IPS-11a (cell line): ENCODE data around the gene MAP3K2.
"Not testable (repeated sequence)": the region's sequence is repeated elsewhere in the genome, so short reads cannot be mapped to it uniquely, and the experiment has no call there.

Experiments
- H3K4me3 ChIP-seq: one replicate; pipeline ENCODE4 v1.5.1; 2013; ENCODE audit warnings: low read depth, low read length, control low read depth

Gene MAP3K2

DNA sequence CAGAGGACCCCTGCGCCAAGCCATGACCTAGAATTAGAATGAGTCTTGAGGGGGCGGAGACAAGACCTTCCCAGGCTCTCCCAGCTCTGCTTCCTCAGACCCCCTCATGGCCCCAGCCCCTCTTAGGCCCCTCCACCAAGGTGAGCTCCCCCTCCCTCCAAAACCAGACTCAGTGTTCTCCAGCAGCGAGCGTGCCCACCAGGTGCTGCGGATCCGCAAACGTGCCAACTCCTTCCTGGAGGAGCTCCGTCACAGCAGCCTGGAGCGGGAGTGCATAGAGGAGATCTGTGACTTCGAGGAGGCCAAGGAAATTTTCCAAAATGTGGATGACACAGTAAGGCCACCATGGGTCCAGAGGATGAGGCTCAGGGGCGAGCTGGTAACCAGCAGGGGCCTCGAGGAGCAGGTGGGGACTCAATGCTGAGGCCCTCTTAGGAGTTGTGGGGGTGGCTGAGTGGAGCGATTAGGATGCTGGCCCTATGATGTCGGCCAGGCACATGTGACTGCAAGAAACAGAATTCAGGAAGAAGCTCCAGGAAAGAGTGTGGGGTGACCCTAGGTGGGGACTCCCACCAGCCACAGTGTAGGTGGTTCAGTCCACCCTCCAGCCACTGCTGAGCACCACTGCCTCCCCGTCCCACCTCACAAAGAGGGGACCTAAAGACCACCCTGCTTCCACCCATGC lies 33.5 kb upstream of the MAP3K2 start:
- no peak overlapping the region for H3K4me3 ChIP-seq

DNA sequence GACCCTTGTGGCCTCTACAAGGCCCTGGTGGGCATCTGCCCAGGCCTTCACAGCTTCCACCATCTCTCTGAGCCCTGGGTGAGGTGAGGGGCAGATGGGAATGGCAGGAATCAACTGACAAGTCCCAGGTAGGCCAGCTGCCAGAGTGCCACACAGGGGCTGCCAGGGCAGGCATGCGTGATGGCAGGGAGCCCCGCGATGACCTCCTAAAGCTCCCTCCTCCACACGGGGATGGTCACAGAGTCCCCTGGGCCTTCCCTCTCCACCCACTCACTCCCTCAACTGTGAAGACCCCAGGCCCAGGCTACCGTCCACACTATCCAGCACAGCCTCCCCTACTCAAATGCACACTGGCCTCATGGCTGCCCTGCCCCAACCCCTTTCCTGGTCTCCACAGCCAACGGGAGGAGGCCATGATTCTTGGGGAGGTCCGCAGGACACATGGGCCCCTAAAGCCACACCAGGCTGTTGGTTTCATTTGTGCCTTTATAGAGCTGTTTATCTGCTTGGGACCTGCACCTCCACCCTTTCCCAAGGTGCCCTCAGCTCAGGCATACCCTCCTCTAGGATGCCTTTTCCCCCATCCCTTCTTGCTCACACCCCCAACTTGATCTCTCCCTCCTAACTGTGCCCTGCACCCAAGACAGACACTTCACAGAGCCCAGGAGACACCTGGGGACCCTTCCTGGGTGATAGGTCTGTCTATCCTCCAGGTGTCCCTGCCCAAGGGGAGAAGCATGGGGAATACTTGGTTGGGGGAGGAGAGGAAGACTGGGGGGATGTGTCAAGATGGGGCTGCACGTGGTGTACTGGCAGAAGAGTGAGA lies 32.5 kb upstream of the MAP3K2 start:
- H3K4me3 ChIP-seq: no peak overlapping the region

DNA sequence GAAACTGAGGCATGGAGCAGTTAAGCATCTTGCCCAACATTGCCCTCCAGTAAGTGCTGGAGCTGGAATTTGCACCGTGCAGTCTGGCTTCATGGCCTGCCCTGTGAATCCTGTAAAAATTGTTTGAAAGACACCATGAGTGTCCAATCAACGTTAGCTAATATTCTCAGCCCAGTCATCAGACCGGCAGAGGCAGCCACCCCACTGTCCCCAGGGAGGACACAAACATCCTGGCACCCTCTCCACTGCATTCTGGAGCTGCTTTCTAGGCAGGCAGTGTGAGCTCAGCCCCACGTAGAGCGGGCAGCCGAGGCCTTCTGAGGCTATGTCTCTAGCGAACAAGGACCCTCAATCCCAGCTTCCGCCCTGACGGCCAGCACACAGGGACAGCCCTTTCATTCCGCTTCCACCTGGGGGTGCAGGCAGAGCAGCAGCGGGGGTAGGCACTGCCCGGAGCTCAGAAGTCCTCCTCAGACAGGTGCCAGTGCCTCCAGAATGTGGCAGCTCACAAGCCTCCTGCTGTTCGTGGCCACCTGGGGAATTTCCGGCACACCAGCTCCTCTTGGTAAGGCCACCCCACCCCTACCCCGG lies 31.8 kb upstream of the MAP3K2 start:
- no peak overlapping the region for H3K4me3 ChIP-seq

GRCh38 chr2:127419112-127419430 lies 31.3 kb upstream of the MAP3K2 start:
- H3K4me3 ChIP-seq: no peak overlapping the region

- no peak within 1 kb of the TSS for H3K4me3 ChIP-seq
These were observed 30.7 kb upstream of the MAP3K2 start, which contains the start of gene PROC for GRCh38 chr2:127418300-127419111. PROC (plus strand) TSS chr2:127418427; CDS start chr2:127419943, 1,516 bp downstream.

GRCh38 chr2:127417406-127417805 lies 29.6 kb upstream of the MAP3K2 start:
- H3K4me3 ChIP-seq: no peak overlapping the region

GRCh38 chr2:127416506-127417001 lies 28.8 kb upstream of the MAP3K2 start:
- H3K4me3 ChIP-seq: no peak overlapping the region

DNA sequence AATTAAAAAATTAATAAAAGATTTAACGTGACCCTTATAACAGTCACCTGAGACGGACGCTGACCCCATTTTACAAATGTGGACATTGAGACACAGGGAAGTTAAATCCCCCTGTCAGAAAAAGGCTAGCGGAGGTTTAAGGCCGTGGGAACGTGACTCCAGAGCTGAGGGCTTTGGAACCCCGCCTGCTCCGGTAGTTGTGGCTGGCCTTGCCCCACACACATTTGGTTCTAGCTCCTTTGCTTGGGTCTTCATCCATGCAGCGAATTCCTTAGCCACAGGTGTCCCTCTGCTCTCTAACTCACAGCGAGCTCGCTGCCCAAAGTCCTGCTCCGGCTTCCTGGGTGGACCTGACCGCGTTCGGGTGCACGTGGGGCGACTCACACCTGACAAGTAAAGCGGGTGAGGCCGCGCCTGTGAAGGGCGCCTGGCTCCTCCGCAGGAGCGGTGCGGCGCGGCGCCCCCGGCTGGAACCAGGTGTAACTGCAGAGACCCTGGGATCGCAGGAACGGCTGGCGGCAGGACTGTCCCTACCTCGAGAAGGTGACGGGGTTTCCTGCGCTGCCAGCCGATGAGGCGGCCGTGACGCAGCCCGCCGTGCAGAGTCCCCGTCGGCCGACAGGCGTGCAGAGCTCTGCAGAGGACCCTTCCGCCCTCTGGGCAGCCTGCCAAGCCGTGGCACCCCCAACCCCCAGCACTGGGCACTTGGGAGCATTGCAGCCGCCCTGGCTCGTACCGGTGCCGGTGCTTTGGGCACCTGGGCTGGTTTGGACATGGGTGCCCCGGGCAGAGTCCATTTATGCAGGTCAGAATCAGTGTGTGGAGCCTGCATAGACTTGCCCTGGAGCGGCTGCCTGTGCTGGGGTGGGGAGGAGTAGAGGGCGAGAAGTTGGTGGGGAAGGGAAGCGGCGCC lies 28.1 kb upstream of the MAP3K2 start:
- peak overlapping the region; percentile 8 for H3K4me3 ChIP-seq

- H3K4me3 ChIP-seq: no peak overlapping the region
These were observed 27.1 kb upstream of the MAP3K2 start for GRCh38 chr2:127414638-127415592.

DNA sequence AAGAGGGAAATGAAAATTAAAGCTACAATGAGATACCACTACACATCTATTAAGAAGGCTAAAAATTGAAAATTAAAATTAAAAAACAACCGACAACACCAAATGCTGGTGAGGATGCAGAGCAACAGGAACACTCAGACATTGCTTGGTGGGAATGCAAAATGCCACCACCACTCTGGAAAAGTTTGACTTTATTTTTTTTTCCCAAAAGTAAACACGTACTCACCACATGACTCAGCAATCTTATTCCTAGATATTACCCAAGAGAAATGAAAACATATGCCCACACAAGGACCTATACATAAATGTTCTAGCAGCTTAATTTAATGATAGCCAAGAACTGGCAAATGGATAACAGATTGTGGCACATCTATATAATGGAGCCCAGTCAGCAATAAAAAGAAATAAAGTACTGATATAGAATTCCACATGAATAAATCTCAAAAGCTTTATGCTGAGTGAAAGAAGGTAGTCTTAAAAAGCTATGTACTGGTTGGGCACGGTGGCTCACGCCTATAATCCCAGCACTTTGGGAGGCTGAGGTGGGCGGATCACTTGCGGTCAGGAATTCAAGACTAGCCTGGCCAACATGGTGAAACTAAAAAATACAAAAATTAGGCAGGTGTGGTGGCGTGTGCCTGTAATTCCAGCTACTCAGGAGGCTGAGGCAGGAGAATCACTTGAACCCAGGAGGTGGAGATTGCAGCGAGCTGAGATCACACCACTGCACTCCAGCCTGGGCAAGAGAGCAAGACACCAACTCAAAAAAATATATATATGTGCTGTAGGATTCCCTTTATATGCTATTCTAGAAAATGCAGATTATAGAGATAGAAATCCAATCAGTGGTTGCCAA lies 26.2 kb upstream of the MAP3K2 start:
- H3K4me3 ChIP-seq: no peak overlapping the region

GRCh38 chr2:127413200-127413599 lies 25.4 kb upstream of the MAP3K2 start:
- H3K4me3 ChIP-seq: no peak overlapping the region

- no peak overlapping the region for H3K4me3 ChIP-seq
These were observed 24.0 kb upstream of the MAP3K2 start for GRCh38 chr2:127411653-127412369.

DNA sequence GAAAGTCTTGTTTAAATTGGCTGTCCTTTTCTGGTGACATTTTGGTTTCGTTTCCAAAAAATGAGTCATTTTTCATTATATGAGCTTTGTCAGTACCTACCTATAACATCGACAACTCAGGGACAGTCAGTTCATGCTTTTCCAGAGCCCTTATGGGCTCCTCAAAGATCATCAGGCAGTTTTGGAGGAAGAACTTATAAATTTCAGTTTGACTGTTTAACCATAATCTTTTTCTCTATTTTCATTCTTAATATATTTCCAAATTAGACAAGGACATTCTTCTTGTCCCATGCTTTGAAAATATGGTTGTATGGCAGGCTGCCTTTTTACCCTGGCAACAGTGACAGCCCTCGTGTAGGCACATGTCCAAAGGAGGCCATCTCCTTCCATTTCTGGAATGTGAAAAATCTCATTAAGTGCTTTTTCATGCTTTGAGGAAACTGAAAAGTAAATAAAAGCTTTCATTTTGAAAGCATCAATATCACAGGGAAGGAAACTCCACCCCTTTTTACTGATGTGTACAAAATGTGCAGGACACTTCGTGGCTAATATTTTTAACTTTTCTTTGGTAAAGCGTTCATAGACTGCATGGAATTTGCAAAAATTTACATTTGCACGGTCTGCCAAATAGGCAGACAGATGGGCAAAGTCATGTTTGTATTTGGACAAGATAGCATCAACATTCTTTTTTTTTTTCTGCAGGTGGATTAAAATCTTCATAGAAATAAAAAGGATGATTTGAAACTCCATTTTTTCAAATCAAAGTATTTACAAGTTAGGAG lies 23.3 kb upstream of the MAP3K2 start:
- H3K4me3 ChIP-seq: no peak overlapping the region

DNA sequence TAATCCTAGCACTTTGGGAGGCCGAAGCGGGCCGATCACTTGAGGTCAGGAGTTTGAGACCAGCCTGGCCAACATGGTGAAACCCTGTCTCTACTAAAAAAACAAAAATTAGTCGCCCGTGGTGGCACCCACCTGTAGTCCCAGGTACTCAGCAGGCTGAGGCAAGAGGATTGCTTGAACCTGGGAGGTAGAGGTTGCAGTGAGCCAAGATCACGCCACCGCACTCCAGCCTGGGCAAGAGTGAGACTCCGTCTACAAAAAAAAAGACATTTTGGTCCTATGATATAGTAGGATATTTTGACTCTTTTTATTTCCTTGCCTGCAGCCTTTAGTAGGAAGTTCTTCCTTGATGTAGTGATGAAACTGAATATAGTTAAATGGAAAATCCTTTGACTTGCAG lies 21.9 kb upstream of the MAP3K2 start:
- H3K4me3 ChIP-seq: not testable (repeated sequence)

- H3K4me3 ChIP-seq: peak overlapping the region; percentile 57
These were observed 21.0 kb upstream of the MAP3K2 start for GRCh38 chr2:127408807-127409099.

DNA sequence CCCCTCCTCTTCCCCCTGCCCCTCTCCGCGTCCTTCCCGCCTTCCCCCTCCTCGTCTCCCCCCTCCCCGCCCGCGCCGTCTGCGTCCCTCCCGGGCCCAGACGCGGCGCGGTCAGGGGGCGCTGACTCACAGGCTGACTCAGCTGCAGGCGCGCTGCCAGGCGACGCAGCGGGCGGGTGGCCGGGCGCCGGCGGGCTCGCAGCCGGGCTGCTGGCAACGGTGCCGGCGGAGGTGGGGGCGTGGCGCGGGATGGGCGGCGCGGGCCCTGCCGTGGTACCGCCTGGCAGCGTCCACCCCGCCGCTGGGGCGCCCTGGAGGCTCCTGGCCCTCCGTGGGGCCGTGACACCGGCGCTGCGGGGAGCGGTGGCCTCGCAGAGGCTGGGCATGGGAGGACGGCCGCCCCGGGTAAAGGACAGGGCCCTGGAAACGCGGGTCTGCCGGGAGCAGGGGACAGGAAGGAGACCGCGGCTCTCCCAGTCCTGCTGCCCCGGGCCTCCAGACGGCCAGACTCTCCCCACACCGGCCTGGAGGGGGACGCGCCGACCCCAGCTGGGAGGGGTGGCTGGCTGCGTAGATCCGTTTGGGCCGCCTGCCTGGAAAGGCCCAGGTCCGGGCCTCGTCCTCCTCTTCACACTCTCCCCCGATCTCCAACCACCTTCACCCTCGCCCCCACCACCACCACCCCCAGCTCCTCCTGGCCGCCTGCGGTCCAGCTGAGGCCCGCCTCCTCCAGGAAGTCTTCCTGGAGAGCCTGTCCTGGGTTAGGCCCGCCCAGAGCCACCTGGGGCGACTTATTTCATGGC lies 20.4 kb upstream of the MAP3K2 start:
- peak overlapping the region; percentile 57 for H3K4me3 ChIP-seq
